ENCODE data around the gene PCDHA2.

PCDHA2 gene

GRCh38 chr5:140794595-140795258 is at the start of gene PCDHA2:
TSS of gene PCDHA2 (plus strand) at chr5:140794852.
- no peaks in the 10 kb centered on the region for H3K79me2 ChIP-seq (ENCODE audit: insufficient read depth, low read length)
- TF ChIP-seq EZH2phosphoT487 (conservative IDR thresholded peaks at IDR 0.05; ENCODE audit: low read length) (no peak), CTCF (IDR thresholded peaks at IDR 0.05; ENCODE audit: insufficient read depth, low read length, poor library complexity, severe bottlenecking) (no peak)
- no peaks in the 10 kb centered on the region for H3K36me3 ChIP-seq (ENCODE audit: low read length)
- no peak within 1 kb of the TSS for H2AFZ ChIP-seq (ENCODE audit: low read depth, low read length, severe bottlenecking)
- no peak within 1 kb of the TSS for H3K4me3 ChIP-seq (ENCODE audit: insufficient read depth, low read length, poor library complexity, severe bottlenecking)
- H3F3A ChIP-seq (ENCODE audit: insufficient read depth): no peaks in the 10 kb centered on the region
- no peaks in the 10 kb centered on the region for H3K9me2 ChIP-seq (replicated peaks; ENCODE audit: insufficient read depth, low read length)
- H3K9ac ChIP-seq (ENCODE audit: low read length): no peak within 1 kb of the TSS
- H3K4me2 ChIP-seq (ENCODE audit: low read depth, low read length, poor library complexity, severe bottlenecking): no peak within 1 kb of the TSS
- H3K27ac ChIP-seq (ENCODE audit: low read depth, low read length): no peak within 1 kb of the TSS
- no peaks in the 10 kb centered on the region for H3K27me3 ChIP-seq (ENCODE audit: low read length)
- no peaks in the 10 kb centered on the region for H3K9me3 ChIP-seq (ENCODE audit: insufficient read depth, low read length)
- no peaks in the 10 kb centered on the region for H4K20me1 ChIP-seq (ENCODE audit: low read depth, low read length)

- Histone ChIP-seq H3K9me2 (replicated peaks; ENCODE audit: insufficient read depth, low read length) (no peaks in the 10 kb centered on the region), H3K79me2 (ENCODE audit: insufficient read depth, low read length) (no peaks in the 10 kb centered on the region), H3K9ac (ENCODE audit: low read length) (no peak overlapping the region), H4K20me1 (ENCODE audit: low read depth, low read length) (no peaks in the 10 kb centered on the region), H3K4me3 (ENCODE audit: insufficient read depth, low read length, poor library complexity, severe bottlenecking) (no peak overlapping the region), H3K27ac (ENCODE audit: low read depth, low read length) (no peak overlapping the region), H2AFZ (ENCODE audit: low read depth, low read length, severe bottlenecking) (no peak overlapping the region), H3K27me3 (ENCODE audit: low read length) (no peaks in the 10 kb centered on the region), H3K9me3 (ENCODE audit: insufficient read depth, low read length) (no peaks in the 10 kb centered on the region), H3K4me2 (ENCODE audit: low read depth, low read length, poor library complexity, severe bottlenecking) (no peak overlapping the region), H3K36me3 (ENCODE audit: low read length) (no peaks in the 10 kb centered on the region), H3F3A (ENCODE audit: insufficient read depth) (no peaks in the 10 kb centered on the region)
- no peak for TF ChIP-seq EZH2phosphoT487 (conservative IDR thresholded peaks at IDR 0.05; ENCODE audit: low read length)
- no peak for TF ChIP-seq CTCF (IDR thresholded peaks at IDR 0.05; ENCODE audit: insufficient read depth, low read length, poor library complexity, severe bottlenecking)
Measured at GRCh38 chr5:140753561-140753960, 41.1 kb upstream of the PCDHA2 start.

GRCh38 chr5:140764177-140764973 is 30.3 kb upstream of the PCDHA2 start:
- H2AFZ ChIP-seq (ENCODE audit: low read depth, low read length, severe bottlenecking): no peak overlapping the region
- no peaks in the 10 kb centered on the region for H4K20me1 ChIP-seq (ENCODE audit: low read depth, low read length)
- no peak overlapping the region for H3K4me2 ChIP-seq (ENCODE audit: low read depth, low read length, poor library complexity, severe bottlenecking)
- H3K9me3 ChIP-seq (ENCODE audit: insufficient read depth, low read length): peaks cover 49% of the 10 kb centered on the region
- no peak overlapping the region for H3K4me3 ChIP-seq (ENCODE audit: insufficient read depth, low read length, poor library complexity, severe bottlenecking)
- TF ChIP-seq CTCF (IDR thresholded peaks at IDR 0.05; ENCODE audit: insufficient read depth, low read length, poor library complexity, severe bottlenecking) (no peak), EZH2phosphoT487 (conservative IDR thresholded peaks at IDR 0.05; ENCODE audit: low read length) (no peak)
- no peak overlapping the region for H3K9ac ChIP-seq (ENCODE audit: low read length)
- H3K9me2 ChIP-seq (replicated peaks; ENCODE audit: insufficient read depth, low read length): no peaks in the 10 kb centered on the region
- no peaks in the 10 kb centered on the region for H3K79me2 ChIP-seq (ENCODE audit: insufficient read depth, low read length)
- H3K27me3 ChIP-seq (ENCODE audit: low read length): no peaks in the 10 kb centered on the region
- H3K27ac ChIP-seq (ENCODE audit: low read depth, low read length): no peak overlapping the region
- H3F3A ChIP-seq (ENCODE audit: insufficient read depth): no peaks in the 10 kb centered on the region
- H3K36me3 ChIP-seq (ENCODE audit: low read length): 0 out of 2 replicates have a peak, but pooled peaks cover 7% of the 10 kb centered on the region
